Measurements from ENCODE around the gene GPANK1.
"Not testable (repeated sequence)": the region's sequence is repeated elsewhere in the genome, so short reads cannot be mapped to it uniquely, and the experiment has no call there.

The GPANK1 gene

DNA sequence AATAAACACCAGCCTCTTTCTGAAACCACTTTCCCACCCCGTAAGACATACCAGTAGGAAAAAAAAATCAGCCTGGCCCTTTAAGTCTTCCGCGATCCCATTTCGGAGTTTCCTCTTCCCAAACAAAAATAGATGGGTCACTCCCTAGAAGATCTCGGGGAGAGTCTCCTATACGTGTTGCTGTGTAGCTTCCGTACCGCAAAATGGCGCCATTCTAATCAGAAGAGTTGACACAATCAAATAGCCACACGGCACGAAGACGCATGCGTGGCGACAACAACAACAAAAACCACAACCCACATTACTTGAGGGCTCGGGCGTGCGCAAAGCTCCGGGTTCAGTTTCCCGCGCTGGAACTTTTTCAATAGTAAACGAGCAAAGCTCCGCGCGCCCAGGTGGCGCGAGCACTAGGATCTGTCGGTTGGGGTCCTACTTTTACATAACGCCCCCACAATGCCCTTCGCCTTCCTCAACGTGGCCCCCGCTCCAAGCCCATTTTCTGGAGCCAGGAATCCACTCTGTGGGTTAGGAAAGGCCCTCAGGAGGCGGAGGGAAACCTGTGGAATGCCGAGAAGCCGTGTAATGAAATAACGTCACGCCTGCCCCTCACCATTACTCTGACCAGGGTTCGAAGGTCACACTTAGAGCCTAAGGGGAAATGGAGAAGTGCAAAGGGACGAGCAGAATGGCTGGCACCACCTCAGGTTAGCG, at the start of gene GPANK1:
GPANK1 (minus strand) TSS at position 208 of the 711 bp plus-strand sequence. CDS start 519 bp downstream, outside the sequence.
- DNase-seq (ENCODE audit: low read depth in 2 of 2), result peak; percentile 74 to 82

DNA sequence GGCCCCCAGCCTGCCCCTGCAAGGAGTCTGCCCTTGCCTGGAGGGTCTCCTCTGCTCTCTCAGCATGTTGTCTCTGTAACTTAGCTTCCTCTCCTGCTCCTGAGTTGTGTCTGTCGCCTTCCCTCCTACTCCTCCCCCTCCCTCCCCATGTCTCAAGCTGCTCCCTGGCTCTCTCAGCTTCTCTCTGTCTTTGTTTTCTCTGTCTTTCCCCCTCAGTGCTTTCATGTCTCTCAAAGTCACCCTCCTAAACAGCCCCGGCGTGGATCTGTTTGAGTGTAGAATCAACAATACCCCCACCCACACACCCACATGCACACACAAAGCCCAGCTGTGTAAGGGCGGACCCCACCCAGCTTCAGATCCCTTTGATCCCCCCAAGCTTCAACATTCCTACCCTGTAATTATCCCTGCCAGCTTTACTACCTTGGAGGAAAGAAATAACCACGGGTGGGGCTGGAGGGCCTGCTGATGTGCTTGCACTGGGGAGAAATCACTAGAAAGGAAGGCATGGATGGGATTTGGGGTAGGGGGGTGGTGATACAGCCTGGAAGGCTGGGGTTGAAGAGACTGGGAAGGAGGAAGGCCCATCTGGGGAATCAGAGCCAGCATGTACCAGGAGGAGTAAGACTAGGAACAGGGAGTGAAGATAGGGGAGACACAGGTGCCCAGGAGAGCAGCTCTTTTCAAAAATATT, 49.3 kb upstream of the GPANK1 start:
- no peak for DNase-seq (ENCODE audit: low read depth in 2 of 2)

GRCh38 chr6:31713465-31713864, 48.7 kb upstream of the GPANK1 start:
- DNase-seq (ENCODE audit: low read depth in 2 of 2), result no peak

DNA sequence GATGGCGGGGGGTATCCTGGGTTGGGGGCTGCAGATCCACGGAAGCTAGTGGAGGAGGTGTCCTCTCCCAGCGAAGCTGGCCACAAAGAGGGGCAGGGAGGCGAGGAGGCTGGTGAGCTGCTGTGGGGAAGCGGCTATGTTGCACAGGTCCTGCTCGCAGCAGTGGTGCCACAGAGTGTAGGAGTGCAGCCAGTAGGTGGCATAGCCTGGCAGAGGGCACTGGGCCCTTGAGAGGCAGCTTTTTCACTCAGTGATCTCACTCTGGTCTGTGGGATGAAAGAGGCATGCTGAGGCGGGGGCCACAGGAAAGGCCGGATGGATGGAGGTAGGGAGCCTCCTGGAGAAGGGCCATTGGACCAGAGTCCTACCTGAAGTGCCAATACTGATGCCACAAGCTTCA, 47.5 kb upstream of the GPANK1 start:
- DNase-seq (ENCODE audit: low read depth in 2 of 2), result no peak

- DNase-seq (ENCODE audit: low read depth in 2 of 2), result no peak
Observed at GRCh38 chr6:31711233-31711632, 46.4 kb upstream of the GPANK1 start.

- DNase-seq (ENCODE audit: low read depth in 2 of 2), result no peak
Observed at GRCh38 chr6:31710523-31711219, 45.9 kb upstream of the GPANK1 start.

GRCh38 chr6:31709157-31709556, 44.4 kb upstream of the GPANK1 start:
- DNase-seq (ENCODE audit: low read depth in 2 of 2), result not testable (repeated sequence)

DNA sequence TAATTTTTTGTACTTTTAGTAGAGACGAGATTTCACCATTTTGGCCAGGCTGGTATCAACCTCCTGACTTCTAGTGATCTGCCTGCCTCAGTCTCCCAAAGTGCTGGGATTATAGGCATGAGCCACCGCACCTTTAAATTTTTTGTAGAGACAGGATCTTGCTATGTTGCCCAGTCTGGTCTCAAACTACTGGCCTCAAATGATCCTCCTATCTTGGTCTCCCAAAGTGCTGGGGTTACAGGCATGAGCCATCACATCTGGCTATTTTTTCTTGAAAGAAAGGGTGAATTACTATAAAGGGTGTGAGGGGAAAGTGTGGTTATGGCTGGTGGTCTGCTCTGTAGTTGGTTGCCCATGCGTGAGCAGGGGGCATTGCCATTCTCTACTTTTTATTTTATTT, 43.4 kb upstream of the GPANK1 start:
- no peak for DNase-seq (ENCODE audit: low read depth in 2 of 2)

DNA sequence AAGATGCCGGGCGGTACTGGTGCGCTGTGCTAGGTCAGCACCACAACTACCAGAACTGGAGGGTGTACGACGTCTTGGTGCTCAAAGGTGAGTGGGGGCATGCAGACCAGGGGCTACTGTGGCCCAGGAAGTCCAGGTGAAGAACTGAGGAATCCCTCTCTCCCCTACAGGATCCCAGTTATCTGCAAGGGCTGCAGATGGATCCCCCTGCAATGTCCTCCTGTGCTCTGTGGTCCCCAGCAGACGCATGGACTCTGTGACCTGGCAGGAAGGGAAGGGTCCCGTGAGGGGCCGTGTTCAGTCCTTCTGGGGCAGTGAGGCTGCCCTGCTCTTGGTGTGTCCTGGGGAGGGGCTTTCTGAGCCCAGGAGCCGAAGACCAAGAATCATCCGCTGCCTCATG, 42.9 kb upstream of the GPANK1 start:
- no peak for DNase-seq (ENCODE audit: low read depth in 2 of 2)

GRCh38 chr6:31706599-31706998, 41.8 kb upstream of the GPANK1 start, which contains the start of gene LY6G6F:
TSS of gene LY6G6F (plus strand) at chr6:31706866. CDS start at chr6:31706907, 41 bp downstream.
- no peak for DNase-seq (ENCODE audit: low read depth in 2 of 2)

DNA sequence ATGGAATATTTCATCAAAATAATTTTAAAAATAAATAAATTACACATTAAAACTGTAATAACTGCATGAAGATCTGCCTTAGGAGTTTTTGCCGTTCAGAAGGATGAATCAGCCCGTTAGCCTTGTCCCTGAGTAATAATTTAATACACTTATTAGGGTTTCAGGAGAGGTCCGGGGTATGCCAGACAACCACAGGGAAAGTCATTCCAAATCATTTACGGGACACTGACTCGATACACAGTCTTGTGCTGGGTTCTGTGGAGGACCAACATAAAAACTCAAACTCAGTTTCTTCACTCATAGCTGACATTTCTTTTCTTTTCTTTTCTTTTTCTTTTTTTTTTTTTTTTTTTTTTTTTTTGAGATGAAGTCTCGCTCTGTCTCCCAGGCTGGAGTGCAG, 41.1 kb upstream of the GPANK1 start:
- DNase-seq (ENCODE audit: low read depth in 2 of 2), result no peak

- DNase-seq (ENCODE audit: low read depth in 2 of 2), result peak; percentile 93 to 95
Observed at GRCh38 chr6:31702819-31703716, 38.3 kb upstream of the GPANK1 start, which contains the start of gene ABHD16A. TSS of gene ABHD16A (minus strand) at chr6:31703324. CDS start at chr6:31703281, 43 bp downstream.

- DNase-seq (ENCODE audit: low read depth in 2 of 2), result no peak
Observed at GRCh38 chr6:31702405-31702818, 37.6 kb upstream of the GPANK1 start.

GRCh38 chr6:31701666-31702404, 37.0 kb upstream of the GPANK1 start:
- no peak for DNase-seq (ENCODE audit: low read depth in 2 of 2)

- DNase-seq (ENCODE audit: low read depth in 2 of 2), result no peak
Observed at GRCh38 chr6:31700740-31701401, 36.1 kb upstream of the GPANK1 start.

DNA sequence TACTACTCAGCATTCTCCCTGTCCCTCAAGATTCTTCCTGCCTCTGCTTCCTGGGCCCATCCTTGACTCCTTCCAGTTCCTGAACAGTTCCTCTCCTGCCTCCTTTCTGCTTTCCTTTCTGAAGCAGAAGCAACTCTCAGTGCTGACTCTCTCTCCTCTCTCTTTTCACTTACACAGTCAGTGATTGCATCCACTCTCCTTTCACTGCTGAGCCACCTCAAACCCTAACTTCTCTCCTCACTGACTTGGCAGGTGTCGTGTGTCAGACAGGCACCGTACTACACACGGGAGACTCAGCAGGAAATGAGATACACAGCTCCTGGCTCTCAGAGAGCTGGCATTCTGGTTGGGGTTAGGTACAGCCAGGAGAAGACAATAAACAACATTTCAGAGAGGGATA, 32.8 kb upstream of the GPANK1 start:
- no peak for DNase-seq (ENCODE audit: low read depth in 2 of 2)

GRCh38 chr6:31693535-31693934, 28.7 kb upstream of the GPANK1 start:
- no peak for DNase-seq (ENCODE audit: low read depth in 2 of 2)

GRCh38 chr6:31692886-31693285, 28.1 kb upstream of the GPANK1 start:
- no peak for DNase-seq (ENCODE audit: low read depth in 2 of 2)

- DNase-seq (ENCODE audit: low read depth in 2 of 2), result no peak
Observed at GRCh38 chr6:31692353-31692752, 27.6 kb upstream of the GPANK1 start.

DNA sequence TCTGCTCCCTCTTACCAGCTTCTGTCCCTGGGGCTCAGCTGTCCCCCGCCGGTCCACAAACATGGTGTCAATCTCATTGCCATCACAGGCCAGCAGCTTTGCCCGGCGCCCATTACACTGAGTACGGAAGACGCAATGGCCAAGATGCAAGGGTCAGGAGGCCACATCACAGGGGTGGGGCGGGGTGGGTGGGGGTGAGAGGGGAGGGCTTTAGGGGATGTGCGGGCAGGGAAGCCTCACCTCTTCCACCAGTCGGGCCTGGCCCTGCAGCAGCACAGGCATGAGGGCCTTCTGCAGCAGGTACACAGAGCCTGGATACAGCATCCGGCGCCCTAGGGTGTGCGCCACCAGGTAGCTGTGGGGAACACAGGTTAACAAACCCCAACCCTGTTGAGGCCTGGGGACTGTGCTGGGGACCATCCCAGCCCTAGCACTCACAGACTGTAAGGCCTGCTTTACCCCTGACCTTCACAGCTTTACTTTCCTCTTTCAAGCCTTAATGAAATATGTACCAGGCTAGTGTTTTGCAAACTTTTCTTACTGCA, 26.8 kb upstream of the GPANK1 start:
- DNase-seq (ENCODE audit: low read depth in 2 of 2), result no peak
